Spleen (tissue), 11 donors: ENCODE data around the gene HNF1A. TPM values are rescaled to one million over a fixed set of nuclear protein-coding genes. Genes with fewer than 3 reads are reported as not detected.

ENCODE experiments used
- DNase-seq: peaks from one replicate; pipeline ENCODE4 v3.0.0-alpha.2; 2020
- H3K27ac ChIP-seq, 8 donors: fragments of 200-600 bp; sonication (generic) in 7 of 8; 1 replicate in 4 of 8; 2 replicates in 4 of 8; pipeline versions ENCODE4 v1.5.0 to v1.8.0; 2016 to 2021; ENCODE audit warnings: inconsistent platforms in 4 of 8, mild to moderate bottlenecking in 4 of 8, moderate library complexity in 1 of 8
- H3K27me3 ChIP-seq, 7 donors: fragments of 200-600 bp; sonication (generic) in 6 of 7; replicated peaks in 1 of 7; 1 replicate in 4 of 7; 2 replicates in 3 of 7; pipeline versions ENCODE4 v1.5.0 to v1.8.0; 2016 to 2021; ENCODE audit warnings: inconsistent platforms in 3 of 7, mild to moderate bottlenecking in 1 of 7
- H3K36me3 ChIP-seq, 6 donors: fragments of 200-600 bp; sonication (generic) in 5 of 6; 1 replicate in 4 of 6; 2 replicates in 2 of 6; pipeline versions ENCODE4 v1.5.0 to v1.8.0; 2016 to 2021; ENCODE audit warnings: inconsistent platforms in 2 of 6
- H3K4me1 ChIP-seq, 6 donors: fragments of 200-600 bp; sonication (generic) in 5 of 6; 1 replicate in 3 of 6; 2 replicates in 3 of 6; pipeline versions ENCODE4 v1.5.0 to v1.8.0; 2016 to 2021; ENCODE audit warnings: inconsistent platforms in 3 of 6
- H3K4me3 ChIP-seq, 8 donors: fragments of 200-600 bp; sonication (generic) in 7 of 8; 1 replicate in 4 of 8; 2 replicates in 4 of 8; pipeline versions ENCODE4 v1.5.0 to v1.8.0; 2016 to 2021; ENCODE audit warnings: inconsistent platforms in 4 of 8, mild to moderate bottlenecking in 4 of 8, moderate library complexity in 2 of 8
- H3K9me3 ChIP-seq, 8 donors: fragments of 200-600 bp; sonication (generic) in 7 of 8; 1 replicate in 4 of 8; 2 replicates in 4 of 8; pipeline versions ENCODE4 v1.5.0 to v1.8.0; 2016 to 2021; ENCODE audit warnings: inconsistent platforms in 4 of 8
- CTCF ChIP-seq, 11 experiments: fragments of 200-600 bp in 7 of 11; fragments of 450-650 bp in 4 of 11; sonication (generic) in 4 of 11; IDR thresholded peaks in 8 of 11; conservative IDR thresholded peaks in 3 of 11; 1 replicate in 7 of 11; 2 replicates in 4 of 11; pipeline versions ENCODE4 v1.4.0 to v1.8.0; 2016 to 2021; ENCODE audit warnings: antibody characterized with exemption in 11 of 11, inconsistent platforms in 4 of 11, mild to moderate bottlenecking in 1 of 11
- POLR2A ChIP-seq, 3 donors: fragments of 450-650 bp; IDR thresholded peaks; one replicate each; pipeline ENCODE4 v1.5.1; 2017; ENCODE audit warnings: antibody characterized with exemption in 3 of 3, mild to moderate bottlenecking in 1 of 3
- POLR2AphosphoS5 ChIP-seq, 3 donors: sonication (generic); formaldehyde crosslinking; IDR thresholded peaks; one replicate each; pipeline ENCODE4 v1.5.1; 2017; ENCODE audit warnings: antibody characterized with exemption in 3 of 3
- WGBS, 5 donors: extraction: QIAGEN DNeasy Blood & Tissue Kit in 3 of 5; methylation state at CpG; one replicate each; pipeline versions ENCODE4 v1.1.5 to v1.1.7; 2013 to 2018; 5-methylcytosine and 5-hydroxymethylcytosine counted together
- intact Hi-C: fragments of 100-400 bp; cut with DNase I; formaldehyde crosslinking; loops from one replicate; pipeline ENCODE4 v1.15.0; 2023; ENCODE audit warnings: low total_unique reads
- polyA plus RNA-seq, 3 donors: library from polyadenylated mRNA; stranded (reverse); fragments of 200-250 nt; gene quantifications; one replicate each; pipeline ENCODE4 v1.2.1, GENCODE V29; 2013
- total RNA-seq, 7 donors: library from RNA; depleted of rRNA in 3 of 7; stranded (reverse); fragments of >200 nt in 3 of 7; fragmentation: NEBNext Ultra II Directional in 4 of 7; extraction: Animal tissue kit (Norgen Biotek cat#: 25700) in 4 of 7; gene quantifications; one replicate each; pipeline versions ENCODE4 v1.1.0 to v1.2.1, GENCODE V29; 2016 to 2021
- donor health status: healthy with polysubstance abuse.
- donor health status: DM: no; HTN: no; CAD: no; lungs with moderate emphysema.
- donor health status: DM: no; HTN: no; CAD: no.
- donor health status: Bipolar disorder and iron deficiency.
- donor health status: healthy.
- donor health status: DM: no; HTN: no; CAD: no.
- donor health status: DM: yes; HTN: yes; CAD: no.

Gene HNF1A
- total and polyA plus RNA-seq, 10 donors = not detected

DNA sequence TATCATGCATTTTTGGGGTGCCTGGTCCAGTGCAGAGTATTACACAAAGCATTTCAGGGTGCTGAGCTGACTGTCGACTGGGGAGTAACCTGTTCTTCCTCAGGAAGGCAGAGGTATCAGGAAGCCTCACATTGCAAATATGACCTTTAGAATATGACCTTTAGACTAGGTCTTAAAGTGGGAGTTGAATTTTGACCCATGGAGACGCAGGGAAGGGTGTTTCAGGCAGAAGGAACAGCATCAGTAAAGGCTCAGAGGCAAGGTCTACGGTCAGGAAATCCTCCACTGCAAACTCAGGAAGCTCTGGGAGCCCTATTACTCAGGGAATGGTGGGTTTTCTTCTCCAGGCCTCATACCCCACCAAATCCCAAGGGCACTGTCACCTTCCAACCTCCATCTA lies 11.3 kb downstream of the HNF1A start:
- H3K27me3 ChIP-seq = peaks cover 0 to 3% (median 0%) of the 10 kb centered on the region in 7 donors
- intact Hi-C loops = no loop called here
- no peak overlapping the region for H3K27ac ChIP-seq
- TF ChIP-seq CTCF (IDR thresholded peaks at IDR 0.05 in 8 of 11, conservative IDR thresholded peaks at IDR 0.05 in 3 of 11) (no peak), POLR2A (IDR thresholded peaks at IDR 0.05) (no peak), POLR2AphosphoS5 (IDR thresholded peaks at IDR 0.05) (no peak)
- no peaks in the 10 kb centered on the region for H3K36me3 ChIP-seq
- H3K4me1 ChIP-seq = no peaks in the 10 kb centered on the region
- WGBS, 5 donors = 70 to 87% (median 78%) methylated on average over 3 of the region's 3 CpGs
- no peak overlapping the region for H3K4me3 ChIP-seq
- H3K9me3 ChIP-seq = no peaks in the 10 kb centered on the region
- no peak for DNase-seq

GRCh38 chr12:120990487-120991055 lies 12.2 kb downstream of the HNF1A start:
- Histone ChIP-seq H3K4me1 (no peaks in the 10 kb centered on the region), H3K9me3 (no peaks in the 10 kb centered on the region), H3K27me3 (peaks cover 0 to 2% (median 0%) of the 10 kb centered on the region in 7 donors), H3K4me3 (no peak overlapping the region), H3K36me3 (no peaks in the 10 kb centered on the region), H3K27ac (no peak overlapping the region)
- TF ChIP-seq POLR2A (IDR thresholded peaks at IDR 0.05) = no peak
- TF ChIP-seq CTCF (IDR thresholded peaks at IDR 0.05 in 8 of 11, conservative IDR thresholded peaks at IDR 0.05 in 3 of 11) = no peak
- TF ChIP-seq POLR2AphosphoS5 (IDR thresholded peaks at IDR 0.05) = no peak
- intact Hi-C loops = no loop called here
- no peak for DNase-seq
- 57 to 78% (median 65%) methylated on average over 2 of the region's 2 CpGs for WGBS, 5 donors

DNA sequence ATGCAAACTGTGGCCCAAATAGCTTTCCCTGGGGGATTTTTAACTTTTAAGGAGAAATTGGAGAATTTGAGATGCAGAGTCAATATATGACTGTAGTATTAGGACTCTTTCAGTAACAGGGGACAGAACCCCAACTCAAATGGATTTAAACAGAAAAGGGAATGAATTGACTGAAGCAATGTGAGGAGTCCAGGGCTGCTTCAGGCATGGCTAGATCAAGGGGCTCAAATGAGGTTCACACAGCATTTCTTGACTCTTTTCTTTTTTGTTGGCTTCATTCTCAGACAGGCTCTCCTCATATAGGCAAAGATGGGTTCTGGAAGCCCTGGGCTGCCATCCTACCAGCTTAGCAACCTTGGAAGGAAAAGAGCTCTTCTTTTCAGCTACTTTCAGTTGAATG lies 13.6 kb downstream of the HNF1A start:
- H3K27me3 ChIP-seq = peaks cover 0 to 4% (median 0%) of the 10 kb centered on the region in 7 donors
- H3K4me1 ChIP-seq = no peaks in the 10 kb centered on the region
- intact Hi-C loops = no loop called here
- no peak for DNase-seq
- H3K27ac ChIP-seq = no peak overlapping the region
- no peaks in the 10 kb centered on the region for H3K36me3 ChIP-seq
- no peaks in the 10 kb centered on the region for H3K9me3 ChIP-seq
- H3K4me3 ChIP-seq = no peak overlapping the region
- TF ChIP-seq CTCF (IDR thresholded peaks at IDR 0.05 in 8 of 11, conservative IDR thresholded peaks at IDR 0.05 in 3 of 11) = no peak
- TF ChIP-seq POLR2AphosphoS5 (IDR thresholded peaks at IDR 0.05) = no peak
- no peak for TF ChIP-seq POLR2A (IDR thresholded peaks at IDR 0.05)

- H3K27me3 ChIP-seq = peaks cover 0 to 10% (median 0%) of the 10 kb centered on the region in 7 donors
- intact Hi-C loops = no loop called here
- DNase-seq = no peak
- WGBS, 5 donors = 86 to 97% (median 93%) methylated on average over 1 of the region's 1 CpG
- H3K36me3 ChIP-seq = no peaks in the 10 kb centered on the region
- TF ChIP-seq POLR2A (IDR thresholded peaks at IDR 0.05) = no peak
- no peak for TF ChIP-seq CTCF (IDR thresholded peaks at IDR 0.05 in 8 of 11, conservative IDR thresholded peaks at IDR 0.05 in 3 of 11)
- TF ChIP-seq POLR2AphosphoS5 (IDR thresholded peaks at IDR 0.05) = no peak
- no peak overlapping the region for H3K4me3 ChIP-seq
- no peaks in the 10 kb centered on the region for H3K9me3 ChIP-seq
- H3K4me1 ChIP-seq = no peaks in the 10 kb centered on the region
- no peak overlapping the region for H3K27ac ChIP-seq
Measured at GRCh38 chr12:120992989-120993388, 14.6 kb downstream of the HNF1A start.
